Upper lobe of left lung (tissue), 6 donors: ENCODE results near the gene SACS. TPM values are rescaled to one million over a fixed set of nuclear protein-coding genes. Genes with fewer than 3 reads are reported as not detected.

Experiments
- ATAC-seq, 2 donors: fragments of 200-7000 bp; cut with Tn5 transposase; one replicate each; pipeline ENCODE4 v1.9.1; 2022; ENCODE audit warnings: mild to moderate bottlenecking in 2 of 2, moderate library complexity in 2 of 2; ENCODE audit not compliant: low FRiP score in 2 of 2
- DNase-seq, 2 donors: peaks; one replicate each; pipeline ENCODE4 v3.0.0-alpha.2; 2019 to 2020
- H3K27ac ChIP-seq, 4 donors: fragments of 200-600 bp; sonication (generic); one replicate each; pipeline ENCODE4 v1.5.1; 2016 to 2019
- H3K27me3 ChIP-seq, 4 donors: fragments of 200-600 bp; sonication (generic); one replicate each; pipeline ENCODE4 v1.5.1; 2017 to 2019
- H3K36me3 ChIP-seq, 4 donors: fragments of 200-600 bp; sonication (generic); one replicate each; pipeline ENCODE4 v1.5.1; 2016 to 2019
- H3K4me1 ChIP-seq, 4 donors: fragments of 200-600 bp; sonication (generic); one replicate each; pipeline ENCODE4 v1.5.1; 2018 to 2019
- H3K4me3 ChIP-seq, 4 donors: fragments of 200-600 bp; sonication (generic); one replicate each; pipeline ENCODE4 v1.5.1; 2017 to 2019; ENCODE audit warnings: mild to moderate bottlenecking in 2 of 4, moderate library complexity in 1 of 4
- H3K9me3 ChIP-seq, 4 donors: fragments of 200-600 bp; sonication (generic); one replicate each; pipeline ENCODE4 v1.5.1; 2018 to 2019
- EP300 ChIP-seq, 4 donors: sonication (generic); formaldehyde crosslinking; IDR thresholded peaks; one replicate each; pipeline ENCODE4 v1.5.1; 2017; ENCODE audit warnings: antibody characterized with exemption in 4 of 4, control low read depth in 2 of 4
- POLR2A ChIP-seq, 4 donors: fragments of 450-650 bp; IDR thresholded peaks; one replicate each; pipeline ENCODE4 v1.5.1; 2016 to 2017; ENCODE audit warnings: antibody characterized with exemption in 4 of 4, mild to moderate bottlenecking in 2 of 4
- POLR2AphosphoS5 ChIP-seq, 2 donors: sonication (generic); formaldehyde crosslinking; IDR thresholded peaks; one replicate each; pipeline ENCODE4 v1.5.1; 2017; ENCODE audit warnings: antibody characterized with exemption in 2 of 2
- WGBS, 2 donors: methylation state at CpG; one replicate each; pipeline ENCODE4 v1.1.5; 2017 to 2018; 5-methylcytosine and 5-hydroxymethylcytosine counted together
- total RNA-seq, 6 donors: library from RNA; depleted of rRNA in 4 of 6; stranded (reverse); fragments of >200 nt in 4 of 6; gene quantifications; one replicate each; pipeline versions ENCODE4 v1.1.0 to v1.2.1, GENCODE V29; 2016 to 2021
- TF ChIP-seq, protein P1 (sequence below), 6 experiments: fragments of 450-650 bp in 4 of 6; fragments of 200-600 bp in 2 of 6; sonication (generic) in 2 of 6; IDR thresholded peaks; one replicate each; pipeline ENCODE4 v1.5.1; 2016 to 2019; ENCODE audit warnings: antibody characterized with exemption in 6 of 6
- donor health status: DM: no; HTN: no; CAD: no; lungs with moderate emphysema.
- donor health status: DM: no; HTN: yes; CAD: no; lungs with severe emphysema.

SACS gene
- total RNA-seq, 6 donors from 2014 or later = 2.4 to 25.1 (median 9.7) TPM

DNA sequence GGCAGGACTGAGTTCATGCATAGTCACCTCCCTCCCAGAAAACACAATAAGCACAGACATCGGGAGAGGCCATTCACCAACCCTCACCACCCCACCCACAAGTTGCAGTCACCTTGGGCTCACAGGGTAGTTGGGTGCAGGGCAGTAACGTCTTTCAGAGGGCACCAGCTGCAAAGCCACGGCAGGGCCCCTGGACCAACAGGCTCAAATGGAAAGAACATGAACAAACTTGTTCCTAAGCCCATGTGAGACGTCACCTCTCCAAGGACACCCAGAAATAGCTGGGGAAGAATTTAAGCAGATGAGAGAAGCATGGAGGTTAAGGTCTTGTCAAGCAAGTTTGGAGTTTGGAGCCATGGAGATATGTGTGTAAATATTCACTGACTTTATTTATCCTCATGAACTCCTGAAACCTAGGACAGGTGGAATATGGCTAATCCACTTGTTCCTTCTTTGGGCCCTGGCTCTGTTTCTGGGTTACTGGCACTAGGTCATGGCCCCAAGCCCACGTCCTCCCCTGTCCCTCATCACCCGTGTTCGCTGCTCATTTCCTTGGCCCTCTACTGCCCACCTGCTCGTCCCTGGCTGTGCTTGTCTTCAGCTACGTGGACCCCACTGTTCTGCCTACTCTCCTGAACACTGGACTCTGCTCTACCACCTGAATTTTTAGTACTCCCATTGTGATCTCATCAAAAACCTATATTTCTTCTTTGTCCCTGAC lies 40.4 kb downstream of the SACS start:
- Histone ChIP-seq H3K4me3 (no peak overlapping the region), H3K9me3 (no peaks in the 10 kb centered on the region), H3K4me1 (no peaks in the 10 kb centered on the region), H3K27me3 (no peaks in the 10 kb centered on the region), H3K36me3 (no peaks in the 10 kb centered on the region), H3K27ac (no peak overlapping the region)
- WGBS, 2 donors = 92 to 93% methylated on average over 7 to 9 of the region's 9 CpGs
- DNase-seq (no peak), ATAC-seq (no peak)
- TF ChIP-seq EP300 (IDR thresholded peaks at IDR 0.05) (no peak), POLR2A (IDR thresholded peaks at IDR 0.05) (no peak), POLR2AphosphoS5 (IDR thresholded peaks at IDR 0.05) (no peak)
- TF ChIP-seq, protein P1, sequence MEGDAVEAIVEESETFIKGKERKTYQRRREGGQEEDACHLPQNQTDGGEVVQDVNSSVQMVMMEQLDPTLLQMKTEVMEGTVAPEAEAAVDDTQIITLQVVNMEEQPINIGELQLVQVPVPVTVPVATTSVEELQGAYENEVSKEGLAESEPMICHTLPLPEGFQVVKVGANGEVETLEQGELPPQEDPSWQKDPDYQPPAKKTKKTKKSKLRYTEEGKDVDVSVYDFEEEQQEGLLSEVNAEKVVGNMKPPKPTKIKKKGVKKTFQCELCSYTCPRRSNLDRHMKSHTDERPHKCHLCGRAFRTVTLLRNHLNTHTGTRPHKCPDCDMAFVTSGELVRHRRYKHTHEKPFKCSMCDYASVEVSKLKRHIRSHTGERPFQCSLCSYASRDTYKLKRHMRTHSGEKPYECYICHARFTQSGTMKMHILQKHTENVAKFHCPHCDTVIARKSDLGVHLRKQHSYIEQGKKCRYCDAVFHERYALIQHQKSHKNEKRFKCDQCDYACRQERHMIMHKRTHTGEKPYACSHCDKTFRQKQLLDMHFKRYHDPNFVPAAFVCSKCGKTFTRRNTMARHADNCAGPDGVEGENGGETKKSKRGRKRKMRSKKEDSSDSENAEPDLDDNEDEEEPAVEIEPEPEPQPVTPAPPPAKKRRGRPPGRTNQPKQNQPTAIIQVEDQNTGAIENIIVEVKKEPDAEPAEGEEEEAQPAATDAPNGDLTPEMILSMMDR (IDR thresholded peaks at IDR 0.05) = no peak

DNA sequence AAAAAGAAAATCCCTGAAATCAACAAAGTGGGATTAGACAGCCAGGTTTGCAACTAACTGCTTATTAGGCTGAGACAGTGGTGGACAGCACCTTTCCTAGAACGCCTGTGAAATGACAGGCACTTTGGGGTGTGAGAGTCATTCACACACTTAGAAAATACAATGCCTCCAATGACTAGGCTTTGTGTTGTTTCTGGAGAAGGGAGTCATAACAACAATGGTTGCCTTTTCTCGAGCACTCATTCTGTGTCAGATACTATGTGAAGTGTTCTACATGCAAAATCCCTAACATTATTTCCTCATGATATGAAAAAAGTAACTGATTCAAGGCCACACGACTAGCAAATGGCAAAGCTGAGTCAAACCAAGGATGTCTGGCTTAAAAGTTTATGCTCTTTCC lies 41.2 kb downstream of the SACS start:
- WGBS, 2 donors = 78 to 91% methylated on average over 3 of the region's 3 CpGs
- Histone ChIP-seq H3K27ac (no peak overlapping the region), H3K4me3 (no peak overlapping the region), H3K4me1 (no peaks in the 10 kb centered on the region), H3K27me3 (no peaks in the 10 kb centered on the region), H3K9me3 (no peaks in the 10 kb centered on the region), H3K36me3 (no peaks in the 10 kb centered on the region)
- DNase-seq (no peak), ATAC-seq (no peak)
- TF ChIP-seq POLR2A (IDR thresholded peaks at IDR 0.05) (no peak), EP300 (IDR thresholded peaks at IDR 0.05) (no peak), POLR2AphosphoS5 (IDR thresholded peaks at IDR 0.05) (no peak)
- TF ChIP-seq, protein P1 (IDR thresholded peaks at IDR 0.05) = no peak

DNA sequence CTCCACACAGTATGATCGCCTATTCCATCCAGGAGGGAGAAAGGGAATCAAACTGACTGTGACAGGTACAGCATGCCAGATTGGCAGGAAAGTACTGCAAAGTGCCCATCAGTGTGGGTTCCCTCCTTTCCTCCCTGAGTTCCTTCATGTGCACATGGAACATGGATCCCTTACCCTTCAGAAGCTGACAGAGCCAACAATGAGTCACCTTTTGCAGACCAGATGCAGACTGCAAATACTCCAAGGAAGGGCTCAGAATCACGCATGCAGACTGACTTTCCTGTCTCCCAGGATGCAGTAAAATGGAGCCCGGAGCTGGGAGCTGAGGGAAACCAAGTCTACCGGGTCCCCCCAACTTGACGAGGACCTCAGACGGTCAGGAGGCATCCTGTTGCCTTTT lies 41.8 kb downstream of the SACS start:
- Histone ChIP-seq H3K4me1 (no peaks in the 10 kb centered on the region), H3K4me3 (no peak overlapping the region), H3K27me3 (no peaks in the 10 kb centered on the region), H3K9me3 (no peaks in the 10 kb centered on the region), H3K27ac (no peak overlapping the region), H3K36me3 (no peaks in the 10 kb centered on the region)
- DNase-seq (no peak), ATAC-seq (no peak)
- 75 to 93% methylated on average over 5 to 6 of the region's 6 CpGs for WGBS, 2 donors
- no peak for TF ChIP-seq POLR2AphosphoS5 (IDR thresholded peaks at IDR 0.05)
- TF ChIP-seq, protein P1 (IDR thresholded peaks at IDR 0.05) = no peak
- no peak for TF ChIP-seq POLR2A (IDR thresholded peaks at IDR 0.05)
- TF ChIP-seq EP300 (IDR thresholded peaks at IDR 0.05) = no peak

DNA sequence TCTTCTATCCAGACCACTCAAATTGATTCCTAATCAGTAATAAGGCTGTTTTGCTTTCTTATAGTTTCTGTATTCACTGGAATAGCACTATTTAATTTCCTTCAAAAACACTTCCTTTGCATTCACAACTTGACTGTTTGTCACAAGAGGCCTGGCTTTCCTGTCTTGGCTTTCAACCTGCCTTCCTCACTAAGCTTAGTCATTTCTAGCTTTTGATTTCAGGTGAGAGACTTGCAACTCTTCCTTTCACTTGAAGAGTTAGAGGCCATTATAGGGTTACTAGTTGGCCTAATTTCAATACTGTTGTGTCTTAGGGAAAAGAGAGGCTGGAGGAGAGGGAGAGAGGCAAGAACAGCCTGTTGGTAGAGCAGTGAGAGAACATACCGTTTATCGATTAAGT lies 47.0 kb downstream of the SACS start:
- TF ChIP-seq POLR2AphosphoS5 (IDR thresholded peaks at IDR 0.05) (no peak), EP300 (IDR thresholded peaks at IDR 0.05) (no peak)
- ATAC-seq (no peak), DNase-seq (no peak)

DNA sequence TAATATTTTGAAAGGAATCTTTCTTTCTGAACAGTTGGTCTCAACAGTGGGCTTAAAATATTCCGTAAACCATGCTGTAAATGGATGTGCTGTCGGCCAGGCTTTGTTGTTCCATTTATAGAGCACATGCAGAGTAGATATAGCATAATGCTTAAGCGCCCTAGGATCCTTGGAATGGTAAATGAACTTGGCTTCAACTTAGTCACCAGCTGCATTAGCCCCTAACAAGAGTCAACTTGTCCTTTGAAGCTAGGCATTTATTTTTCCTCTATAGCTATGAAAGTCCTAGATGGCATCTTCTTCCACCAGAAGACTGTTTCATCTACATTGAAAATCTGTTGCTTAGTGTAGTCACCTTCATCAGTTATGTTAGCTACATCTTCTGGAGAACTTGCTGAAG lies 47.6 kb downstream of the SACS start:
- no peaks in the 10 kb centered on the region for H3K9me3 ChIP-seq
- no peaks in the 10 kb centered on the region for H3K36me3 ChIP-seq
- no peaks in the 10 kb centered on the region for H3K4me1 ChIP-seq
- no peaks in the 10 kb centered on the region for H3K27me3 ChIP-seq
- DNase-seq (no peak), ATAC-seq (no peak)
- TF ChIP-seq, protein P1 (IDR thresholded peaks at IDR 0.05) = no peak
- TF ChIP-seq POLR2AphosphoS5 (IDR thresholded peaks at IDR 0.05) = no peak
- no peak for TF ChIP-seq EP300 (IDR thresholded peaks at IDR 0.05)
- TF ChIP-seq POLR2A (IDR thresholded peaks at IDR 0.05) = no peak
- WGBS, 2 donors = 92 to 93% methylated on average over 3 of the region's 3 CpGs
- no peak overlapping the region for H3K27ac ChIP-seq
- no peak overlapping the region for H3K4me3 ChIP-seq

More for the DNA sequence above, 47.0 kb downstream of the SACS start:
- Histone ChIP-seq H3K27ac (no peak overlapping the region), H3K27me3 (no peaks in the 10 kb centered on the region), H3K36me3 (no peaks in the 10 kb centered on the region), H3K4me1 (no peaks in the 10 kb centered on the region), H3K9me3 (no peaks in the 10 kb centered on the region), H3K4me3 (no peak overlapping the region)
- WGBS, 2 donors = 96 to 97% methylated on average over 2 of the region's 2 CpGs
